Measurements from ENCODE around the gene SERPINB10.

SERPINB10 gene

GRCh38 chr18:63907664-63908063 is at the start of gene SERPINB10:
Gene SERPINB10, plus strand, starts transcription at chr18:63907958. Its CDS starts 7,553 bp downstream, at chr18:63915511.
- no peak for DNase-seq (ENCODE audit: low spot score)

GRCh38 chr18:63858456-63858855 is 49.3 kb upstream of the SERPINB10 start:
- no peak for DNase-seq (ENCODE audit: low spot score)

- no peak for DNase-seq (ENCODE audit: low spot score)
Observed at GRCh38 chr18:63859781-63860475, 47.8 kb upstream of the SERPINB10 start.

GRCh38 chr18:63860531-63860930 is 47.2 kb upstream of the SERPINB10 start:
- no peak for DNase-seq (ENCODE audit: low spot score)

GRCh38 chr18:63867368-63868125 is 40.2 kb upstream of the SERPINB10 start:
- DNase-seq (ENCODE audit: low spot score), result no peak

- DNase-seq (ENCODE audit: low spot score), result no peak
Observed at GRCh38 chr18:63868546-63868945, 39.2 kb upstream of the SERPINB10 start.

GRCh38 chr18:63869374-63869773 is 38.4 kb upstream of the SERPINB10 start:
- DNase-seq (ENCODE audit: low spot score), result no peak

GRCh38 chr18:63869851-63870250 is 37.9 kb upstream of the SERPINB10 start:
- no peak for DNase-seq (ENCODE audit: low spot score)

- no peak for DNase-seq (ENCODE audit: low spot score)
Observed at GRCh38 chr18:63871836-63872235, 35.9 kb upstream of the SERPINB10 start.

- DNase-seq (ENCODE audit: low spot score), result no peak
Observed at GRCh38 chr18:63872586-63872985, 35.2 kb upstream of the SERPINB10 start.

GRCh38 chr18:63878343-63878742 is 29.4 kb upstream of the SERPINB10 start:
- no peak for DNase-seq (ENCODE audit: low spot score)

- no peak for DNase-seq (ENCODE audit: low spot score)
Observed at GRCh38 chr18:63878925-63879324, 28.8 kb upstream of the SERPINB10 start.

- no peak for DNase-seq (ENCODE audit: low spot score)
Observed at GRCh38 chr18:63879709-63880108, 28.0 kb upstream of the SERPINB10 start.

- DNase-seq (ENCODE audit: low spot score), result no peak
Observed at GRCh38 chr18:63881851-63882250, 25.9 kb upstream of the SERPINB10 start.

GRCh38 chr18:63882333-63883141 is 25.2 kb upstream of the SERPINB10 start:
- DNase-seq (ENCODE audit: low spot score), result no peak

GRCh38 chr18:63883617-63884016 is 24.1 kb upstream of the SERPINB10 start:
- no peak for DNase-seq (ENCODE audit: low spot score)

GRCh38 chr18:63887424-63887823 is 20.3 kb upstream of the SERPINB10 start, which contains the start of gene SERPINB2:
Gene SERPINB2, plus strand, starts transcription at chr18:63887705. Its CDS starts 3,740 bp downstream, at chr18:63891445.
- no peak for DNase-seq (ENCODE audit: low spot score)

GRCh38 chr18:63888470-63889190 is 19.1 kb upstream of the SERPINB10 start:
- no peak for DNase-seq (ENCODE audit: low spot score)

GRCh38 chr18:63889626-63890025 is 18.1 kb upstream of the SERPINB10 start:
- DNase-seq (ENCODE audit: low spot score), result no peak

- no peak for DNase-seq (ENCODE audit: low spot score)
Observed at GRCh38 chr18:63890237-63890949, 17.4 kb upstream of the SERPINB10 start.

- peak; percentile 60 for DNase-seq (ENCODE audit: low spot score)
Observed at GRCh38 chr18:63890950-63891304, 16.8 kb upstream of the SERPINB10 start.
